GM18909 (cell line): ENCODE measurements around the gene NTM.

Source experiments
- ATAC-seq: cut with Tn5 transposase; IDR thresholded peaks from one replicate; pipeline ENCODE4 v1.9.1; 2021; ENCODE audit warnings: mild to moderate bottlenecking; ENCODE audit not compliant: unreplicated experiment, poor library complexity

The NTM gene

GRCh38 chr11:131918663-131919062 lies 548.2 kb downstream of the NTM start:
- no peak for ATAC-seq

DNA sequence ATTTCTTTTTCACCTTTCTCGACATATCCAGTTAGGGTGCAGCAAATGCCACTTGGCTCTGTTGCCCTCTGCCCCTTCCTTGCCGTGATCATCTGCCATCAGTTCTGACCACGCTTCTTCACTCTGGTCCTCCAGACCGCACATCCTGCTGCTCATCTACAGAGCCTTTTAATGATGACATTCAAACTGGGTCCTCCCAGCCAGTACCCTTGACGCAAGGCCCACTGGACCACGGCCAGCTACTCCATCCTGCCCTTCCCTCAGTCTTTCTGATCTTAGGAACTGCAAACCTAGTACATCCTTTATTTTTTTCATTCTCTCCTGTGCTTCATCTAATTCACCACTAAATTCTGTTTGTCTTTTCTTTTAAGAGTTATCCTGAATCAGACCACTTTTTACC lies 551.8 kb downstream of the NTM start:
- no peak for ATAC-seq

GRCh38 chr11:131923309-131923708 lies 552.9 kb downstream of the NTM start:
- no peak for ATAC-seq

GRCh38 chr11:131924001-131924400 lies 553.6 kb downstream of the NTM start:
- ATAC-seq: no peak

- ATAC-seq: no peak
These were observed 554.2 kb downstream of the NTM start for GRCh38 chr11:131924457-131925201.

GRCh38 chr11:131925829-131926228 lies 555.4 kb downstream of the NTM start:
- ATAC-seq: no peak

DNA sequence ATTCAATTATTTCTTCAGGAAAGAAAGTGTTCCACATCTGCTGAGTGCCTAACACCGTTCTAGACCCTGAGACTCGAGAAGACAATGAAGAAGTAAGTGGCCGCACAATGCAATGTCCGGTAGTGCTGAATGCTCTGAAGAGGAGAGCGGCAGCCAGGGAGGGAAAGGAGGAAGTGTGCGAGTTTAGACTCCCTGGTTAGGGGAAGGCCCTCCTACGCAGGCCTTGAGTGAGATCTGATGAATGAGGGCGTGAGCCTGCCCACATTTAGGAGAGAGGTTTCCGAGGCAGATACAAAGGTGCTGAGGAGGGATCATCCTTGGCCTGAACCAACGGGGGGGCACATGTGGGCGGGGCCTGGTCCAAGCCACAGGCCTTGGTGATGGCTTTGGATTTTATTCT lies 558.6 kb downstream of the NTM start:
- ATAC-seq: peak; percentile 62

GRCh38 chr11:131932584-131933325 lies 562.3 kb downstream of the NTM start:
- no peak for ATAC-seq

GRCh38 chr11:131934006-131934405 lies 563.6 kb downstream of the NTM start:
- ATAC-seq: no peak

GRCh38 chr11:131938351-131938751 lies 567.9 kb downstream of the NTM start:
- peak; percentile 47 for ATAC-seq

DNA sequence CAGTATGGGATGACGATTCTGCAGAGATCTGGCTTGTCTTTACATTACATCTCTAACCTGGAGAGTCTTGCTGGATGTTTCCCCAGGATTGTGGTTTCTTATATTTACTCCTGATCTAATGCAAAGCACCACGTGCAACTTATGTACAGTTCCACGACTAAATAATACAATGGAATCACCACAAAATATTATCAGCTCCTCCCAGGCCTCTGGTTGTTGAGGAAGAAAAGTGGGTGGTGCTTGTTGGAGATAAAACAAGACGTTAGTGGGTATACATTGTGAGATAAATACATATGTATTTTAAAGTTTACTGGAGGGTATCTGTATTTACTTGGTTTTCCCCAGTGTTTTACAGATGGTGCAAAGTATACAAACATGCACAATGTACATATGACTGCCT lies 569.7 kb downstream of the NTM start:
- no peak for ATAC-seq

- no peak for ATAC-seq
These were observed 572.5 kb downstream of the NTM start for GRCh38 chr11:131942878-131943277.

DNA sequence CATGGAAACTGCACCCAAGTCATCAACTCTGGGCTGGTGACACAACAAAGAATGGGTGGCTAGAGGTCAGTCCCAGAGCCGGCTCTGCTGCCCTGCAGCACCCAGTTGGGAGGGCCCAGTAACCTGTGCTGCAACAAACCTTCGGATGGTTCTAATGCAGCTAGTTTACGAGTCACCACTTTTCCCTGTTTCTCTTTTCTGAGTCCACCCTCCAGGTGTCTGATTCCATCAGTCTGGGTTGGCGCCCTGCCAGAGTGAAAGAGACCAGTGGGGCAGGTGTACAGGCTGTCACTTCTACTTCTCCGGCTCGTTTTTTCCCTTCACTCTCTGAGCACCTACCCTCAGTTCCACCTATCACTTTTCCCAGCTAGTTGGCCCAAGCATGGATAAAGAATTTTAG lies 572.9 kb downstream of the NTM start:
- ATAC-seq: no peak

- no peak for ATAC-seq
These were observed 574.3 kb downstream of the NTM start for GRCh38 chr11:131944736-131945135.

GRCh38 chr11:131945706-131946105 lies 575.3 kb downstream of the NTM start:
- no peak for ATAC-seq

GRCh38 chr11:131947511-131947910 lies 577.1 kb downstream of the NTM start:
- no peak for ATAC-seq

- ATAC-seq: no peak
These were observed 580.7 kb downstream of the NTM start for GRCh38 chr11:131951121-131951520.

GRCh38 chr11:131954146-131954545 lies 583.7 kb downstream of the NTM start:
- ATAC-seq: no peak

GRCh38 chr11:131955904-131956303 lies 585.5 kb downstream of the NTM start:
- no peak for ATAC-seq

DNA sequence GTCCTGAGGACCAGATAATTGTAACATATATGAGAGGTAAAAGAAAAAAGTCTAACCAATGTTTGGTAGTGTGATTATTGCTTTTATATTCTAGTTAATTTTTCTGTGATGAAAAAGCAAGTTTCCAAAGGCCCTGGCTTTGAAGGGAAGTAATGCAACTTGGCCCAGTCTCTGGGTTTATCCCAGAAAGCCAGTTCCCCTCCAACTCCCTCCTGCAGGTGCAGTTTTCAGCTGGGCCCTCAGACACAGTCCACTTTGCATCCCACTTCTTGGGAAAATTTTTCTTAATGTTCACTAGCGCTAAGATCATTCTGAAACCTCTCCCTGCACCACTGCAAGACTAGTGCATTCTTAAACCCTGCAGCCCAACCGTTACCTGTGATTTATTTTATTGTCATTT lies 586.8 kb downstream of the NTM start:
- no peak for ATAC-seq

DNA sequence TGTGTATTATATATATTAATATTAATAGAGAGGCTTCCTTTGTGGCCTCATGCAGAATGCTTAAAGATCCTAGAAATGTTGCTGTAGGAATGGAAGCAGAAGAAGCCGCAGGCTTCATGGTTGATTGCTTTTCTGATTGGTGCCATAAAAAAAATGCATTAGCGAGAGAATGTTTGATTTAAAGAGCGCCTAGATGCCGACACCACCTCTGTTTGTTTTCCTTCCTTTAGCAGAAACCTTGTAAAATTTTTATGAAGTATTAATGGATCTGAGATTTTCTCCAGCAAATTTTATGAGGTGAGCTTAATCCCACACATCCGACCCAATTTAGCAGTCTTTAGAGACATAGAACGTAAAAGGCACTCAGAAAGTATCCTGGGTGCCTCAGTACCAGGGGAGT lies 587.5 kb downstream of the NTM start:
- no peak for ATAC-seq

GRCh38 chr11:131962818-131963217 lies 592.4 kb downstream of the NTM start:
- ATAC-seq: no peak
